BLaER1 treated with 17β-estradiol and CSF1 and Interleukin-3, amounts not matched to agents 10 nM and 100 nM (cell line): ENCODE measurements around the gene TMEM207.
A peak's percentile ranks its signal among the peaks of the same experiment; 100 is the strongest.

Experiments used
- H3K27ac ChIP-seq, 11 experiments: shearing (Covaris generic); formaldehyde crosslinking; 2 replicates each; pipeline ENCODE4 v1.8.1; 2022
- H3K27me3 ChIP-seq, 11 experiments: shearing (Covaris generic); formaldehyde crosslinking; 2 replicates each; pipeline ENCODE4 v1.8.1; 2022
- H3K36me3 ChIP-seq, 11 experiments: shearing (Covaris generic); formaldehyde crosslinking; 2 replicates each; pipeline ENCODE4 v1.8.1; 2022
- H3K4me1 ChIP-seq, 10 experiments: shearing (Covaris generic); formaldehyde crosslinking; 2 replicates each; pipeline ENCODE4 v1.8.1; 2022
- H3K4me2 ChIP-seq, 11 experiments: shearing (Covaris generic); formaldehyde crosslinking; 2 replicates each; pipeline ENCODE4 v1.8.1; 2022
- H3K4me3 ChIP-seq, 10 experiments: shearing (Covaris generic); formaldehyde crosslinking; 2 replicates each; pipeline ENCODE4 v1.8.1; 2022
- H3K9ac ChIP-seq, 11 experiments: shearing (Covaris generic); formaldehyde crosslinking; 2 replicates each; pipeline ENCODE4 v1.8.1; 2022
- H3K9me3 ChIP-seq, 11 experiments: shearing (Covaris generic); formaldehyde crosslinking; replicated peaks in 1 of 11; 2 replicates each; pipeline ENCODE4 v1.8.1; 2022
- H4K20me1 ChIP-seq, 11 experiments: shearing (Covaris generic); formaldehyde crosslinking; 2 replicates each; pipeline ENCODE4 v1.8.1; 2022
- Cebpa-rat ChIP-seq, 11 experiments: shearing (Covaris generic); IDR thresholded peaks; 2 replicates each; pipeline ENCODE4 v1.8.1; 2022

TMEM207 gene

DNA sequence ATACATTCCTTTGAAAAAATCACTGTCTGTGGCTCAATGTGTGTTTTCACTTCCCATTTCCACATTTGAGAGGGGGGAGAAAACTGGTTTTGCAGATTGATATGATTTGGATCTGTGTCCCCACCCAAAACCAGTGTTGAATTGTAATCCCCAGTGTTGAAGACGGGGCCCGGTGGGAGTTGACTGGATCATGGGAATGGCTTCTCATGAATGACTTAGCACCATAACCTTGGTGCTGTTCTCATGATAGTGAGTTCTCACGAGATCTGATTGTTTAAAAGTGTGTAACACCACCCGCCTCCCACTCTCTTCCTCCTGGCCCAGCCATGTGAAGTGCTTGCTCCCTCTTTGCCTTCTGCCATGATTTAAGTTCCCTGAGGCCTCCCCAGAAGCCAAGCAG lies 16.1 kb downstream of the TMEM207 start:
- no peak overlapping the region for H3K4me3 ChIP-seq
- H3K36me3 ChIP-seq, result no peaks in the 10 kb centered on the region
- H3K9me3 ChIP-seq, result peaks cover 0 to 15% (median 8%) of the 10 kb centered on the region in 11 experiments; a peak in 12 of 22 replicates
- no peak overlapping the region for H3K27ac ChIP-seq
- H4K20me1 ChIP-seq, result no peaks in the 10 kb centered on the region
- H3K9ac ChIP-seq, result no peak overlapping the region
- peaks cover 0 to 24% (median 0%) of the 10 kb centered on the region in 10 experiments; a peak in 8 of 20 replicates for H3K4me1 ChIP-seq
- no peaks in the 10 kb centered on the region for H3K27me3 ChIP-seq
- no peak overlapping the region for H3K4me2 ChIP-seq
- TF ChIP-seq Cebpa-rat (IDR thresholded peaks at IDR 0.05), result no peak

DNA sequence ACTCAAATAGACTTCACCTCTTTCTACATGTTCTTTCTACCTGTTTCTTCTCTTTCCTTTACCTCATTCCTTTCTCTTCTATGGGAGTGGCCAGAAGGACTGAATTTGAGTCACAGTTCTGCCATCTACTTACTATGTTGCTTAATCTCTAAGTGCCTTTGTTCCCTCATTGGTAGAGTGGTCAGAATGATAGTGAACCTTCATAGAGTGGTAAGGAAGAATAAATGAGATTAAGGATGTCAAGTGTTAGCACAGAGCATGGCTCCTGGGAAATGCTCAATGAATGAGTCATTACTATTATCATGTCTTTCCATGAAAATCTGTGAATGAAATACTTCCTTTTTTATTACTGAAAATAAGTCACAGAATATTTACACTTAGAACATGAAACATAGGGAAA lies 17.5 kb downstream of the TMEM207 start:
- Histone ChIP-seq H3K27ac (no peak overlapping the region), H3K4me2 (no peak overlapping the region), H3K36me3 (no peaks in the 10 kb centered on the region), H3K4me3 (no peak overlapping the region), H3K9ac (no peak overlapping the region), H3K4me1 (peaks cover 0 to 24% (median 0%) of the 10 kb centered on the region in 10 experiments; a peak in 8 of 20 replicates), H3K27me3 (no peaks in the 10 kb centered on the region), H3K9me3 (peaks cover 0 to 15% (median 8%) of the 10 kb centered on the region in 11 experiments; a peak in 12 of 22 replicates), H4K20me1 (no peaks in the 10 kb centered on the region)
- no peak for TF ChIP-seq Cebpa-rat (IDR thresholded peaks at IDR 0.05)

DNA sequence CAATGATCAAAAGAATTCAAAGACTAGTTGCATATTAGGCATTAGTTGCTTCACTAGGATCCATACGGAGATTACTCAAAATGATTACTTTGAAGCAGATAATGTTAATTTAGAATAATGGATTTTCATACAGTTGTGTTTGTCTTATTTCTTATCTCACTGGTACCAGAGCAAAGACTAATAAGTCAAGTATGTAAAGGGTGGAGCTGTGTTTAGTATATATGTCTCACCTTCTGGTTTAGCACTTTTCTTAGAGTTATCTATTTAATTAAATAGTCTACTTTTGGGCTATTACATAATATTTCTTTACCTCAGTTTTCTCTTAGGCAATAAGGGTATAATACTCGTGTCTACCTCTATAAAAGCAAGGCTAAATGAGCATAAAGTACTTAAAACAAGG lies 18.8 kb downstream of the TMEM207 start:
- Histone ChIP-seq H3K4me1 (peaks cover 0 to 19% (median 0%) of the 10 kb centered on the region in 10 experiments; a peak in 5 of 20 replicates), H3K4me3 (no peak overlapping the region), H3K27ac (no peak overlapping the region), H3K4me2 (no peak overlapping the region), H4K20me1 (no peaks in the 10 kb centered on the region), H3K9ac (no peak overlapping the region), H3K27me3 (no peaks in the 10 kb centered on the region), H3K9me3 (peaks cover 0 to 15% (median 8%) of the 10 kb centered on the region in 11 experiments; a peak in 12 of 22 replicates), H3K36me3 (no peaks in the 10 kb centered on the region)
- TF ChIP-seq Cebpa-rat (IDR thresholded peaks at IDR 0.05), result no peak

DNA sequence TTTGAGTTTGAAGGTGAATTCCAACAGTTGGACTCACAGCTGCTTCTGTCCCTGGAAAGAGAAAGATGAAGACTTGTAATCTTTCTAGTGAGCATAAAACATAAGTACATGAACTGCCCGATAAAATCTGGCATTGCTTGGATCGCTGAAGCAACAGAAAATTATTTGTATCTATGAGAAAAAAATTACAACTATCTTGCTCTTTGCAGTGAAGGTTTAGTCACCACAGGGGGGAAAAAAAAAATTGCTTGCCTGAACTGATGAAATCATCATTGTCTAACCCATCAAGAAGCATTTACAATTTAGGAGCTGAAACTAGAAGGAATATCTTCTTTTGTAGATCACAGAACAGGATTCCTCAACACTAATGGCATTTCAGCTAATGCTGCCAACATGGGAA lies 20.0 kb downstream of the TMEM207 start:
- H3K4me1 ChIP-seq, result peaks cover 0 to 11% (median 0%) of the 10 kb centered on the region in 10 experiments; a peak in 2 of 20 replicates

DNA sequence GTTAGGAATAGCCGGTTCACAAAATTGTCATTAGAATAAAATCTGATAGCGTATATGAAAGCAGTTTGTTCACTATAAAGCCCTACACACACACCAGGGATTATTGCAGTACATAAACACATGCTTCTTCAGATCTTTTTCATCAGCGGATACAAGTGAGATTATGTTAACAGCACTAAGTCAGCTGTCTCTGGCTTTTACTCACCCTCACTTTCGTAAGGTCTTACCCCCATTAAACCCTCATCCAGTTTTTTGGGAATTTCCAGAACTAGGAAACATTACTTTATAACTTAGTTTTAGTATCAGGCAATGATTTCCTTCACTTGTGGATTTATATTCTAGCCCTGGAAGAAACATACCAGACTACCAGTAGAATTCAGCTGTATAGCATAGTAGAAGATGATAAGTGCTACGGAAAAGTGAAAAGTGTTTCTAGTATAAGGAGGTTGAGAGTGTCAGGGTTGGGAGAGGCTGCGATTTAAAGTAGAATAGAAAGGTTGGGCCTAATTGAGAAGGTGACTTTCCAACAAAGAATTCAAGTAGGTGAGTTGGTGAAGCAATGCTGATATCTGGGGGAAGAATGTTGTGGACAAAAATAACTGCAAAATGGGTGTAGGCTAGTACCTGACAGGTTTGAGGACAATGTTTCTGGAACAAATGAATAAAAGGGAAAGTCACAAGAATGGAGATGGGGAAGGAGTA lies 22.7 kb downstream of the TMEM207 start:
- no peaks in the 10 kb centered on the region for H4K20me1 ChIP-seq
- no peaks in the 10 kb centered on the region for H3K36me3 ChIP-seq
- no peaks in the 10 kb centered on the region for H3K27me3 ChIP-seq
- no peaks in the 10 kb centered on the region for H3K9me3 ChIP-seq
- no peak overlapping the region for H3K9ac ChIP-seq
- no peaks in the 10 kb centered on the region for H3K4me1 ChIP-seq
- TF ChIP-seq Cebpa-rat (IDR thresholded peaks at IDR 0.05), result no peak
- no peak overlapping the region for H3K4me3 ChIP-seq
- no peak overlapping the region for H3K27ac ChIP-seq
- no peak overlapping the region for H3K4me2 ChIP-seq

More for the DNA sequence above, 20.0 kb downstream of the TMEM207 start:
- Histone ChIP-seq H3K36me3 (no peaks in the 10 kb centered on the region), H3K4me2 (no peak overlapping the region), H3K27me3 (no peaks in the 10 kb centered on the region), H4K20me1 (no peaks in the 10 kb centered on the region), H3K9ac (no peak overlapping the region), H3K4me3 (no peak overlapping the region), H3K9me3 (peaks cover 0 to 13% (median 8%) of the 10 kb centered on the region in 11 experiments; a peak in 12 of 22 replicates), H3K27ac (no peak overlapping the region)
- TF ChIP-seq Cebpa-rat (IDR thresholded peaks at IDR 0.05), result no peak

DNA sequence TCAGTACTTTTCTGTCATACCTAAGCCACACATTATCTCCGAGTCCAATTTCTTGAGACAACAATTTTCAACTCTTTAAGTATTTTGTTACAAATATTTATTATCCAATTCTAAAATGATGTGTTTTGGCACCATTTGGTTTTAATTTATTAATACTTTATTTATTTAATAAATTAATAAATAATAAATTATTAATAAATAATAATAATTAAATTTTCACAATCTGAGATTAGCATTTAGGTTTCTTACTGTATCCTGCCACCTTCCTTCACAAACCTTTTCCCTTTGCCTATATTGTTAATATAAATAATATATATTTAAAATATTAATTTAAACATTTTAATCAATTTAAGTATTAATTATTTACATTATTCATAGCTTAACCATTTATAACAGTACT lies 23.9 kb downstream of the TMEM207 start:
- no peak for TF ChIP-seq Cebpa-rat (IDR thresholded peaks at IDR 0.05)

DNA sequence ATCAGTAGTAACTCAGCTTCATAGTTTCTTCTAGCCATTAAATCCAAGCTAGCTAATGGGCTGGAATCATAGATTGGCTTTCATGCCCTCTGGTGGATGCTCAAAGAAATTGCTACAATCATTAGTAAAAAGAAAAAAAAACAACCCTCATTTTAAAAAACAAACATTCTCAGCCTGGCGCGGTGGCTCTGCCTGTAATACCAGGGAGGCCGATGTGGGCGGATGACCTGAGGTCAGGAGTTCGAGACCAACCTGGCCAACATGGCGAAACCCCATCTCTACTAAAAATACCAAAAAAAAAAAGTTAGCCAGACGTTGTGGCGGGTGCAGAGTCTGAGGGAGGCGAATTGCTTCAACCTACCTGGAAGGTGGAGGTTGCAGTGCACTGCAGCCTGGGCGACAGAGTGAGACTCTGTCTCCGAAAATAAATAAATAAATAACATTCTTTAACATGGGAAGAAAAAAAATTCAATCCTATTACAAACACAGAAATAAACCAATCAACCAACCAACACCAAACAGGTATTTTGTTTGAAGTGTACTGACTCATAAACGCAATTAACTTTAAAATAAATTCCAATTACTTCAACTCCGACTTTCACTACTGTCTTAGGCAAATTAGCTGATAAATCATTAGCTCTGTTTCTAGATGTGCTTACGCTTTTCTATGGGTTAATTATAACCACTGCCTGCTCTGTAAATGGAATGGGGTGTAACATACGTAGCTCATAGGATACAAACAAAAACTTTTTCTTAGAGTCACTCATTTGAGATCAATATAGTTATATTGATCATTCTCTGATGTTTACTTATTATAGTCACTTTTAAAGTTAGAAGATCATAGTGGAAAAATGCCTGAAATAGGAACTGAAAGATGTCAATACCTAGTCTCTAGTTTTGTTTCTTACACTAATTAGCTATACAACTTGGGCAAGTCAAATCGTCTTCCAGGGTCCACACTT lies 24.9 kb downstream of the TMEM207 start:
- Histone ChIP-seq H3K4me2 (peak overlapping the region in 3 of 11 experiments; percentile 33 to 61 (median 49); a peak in 4 of 22 replicates), H4K20me1 (no peaks in the 10 kb centered on the region), H3K9me3 (no peaks in the 10 kb centered on the region), H3K27ac (no peak overlapping the region), H3K9ac (peak overlapping the region in 1 of 11 experiments; percentile 16; a peak in 1 of 22 replicates), H3K36me3 (no peaks in the 10 kb centered on the region), H3K4me1 (no peaks in the 10 kb centered on the region), H3K4me3 (no peak overlapping the region), H3K27me3 (no peaks in the 10 kb centered on the region)
- no peak for TF ChIP-seq Cebpa-rat (IDR thresholded peaks at IDR 0.05)

More for the DNA sequence above, 23.9 kb downstream of the TMEM207 start:
- no peak overlapping the region for H3K27ac ChIP-seq
- H3K9ac ChIP-seq, result no peak overlapping the region
- no peaks in the 10 kb centered on the region for H4K20me1 ChIP-seq
- no peaks in the 10 kb centered on the region for H3K9me3 ChIP-seq
- H3K4me2 ChIP-seq, result no peak overlapping the region
- H3K36me3 ChIP-seq, result no peaks in the 10 kb centered on the region
- H3K27me3 ChIP-seq, result no peaks in the 10 kb centered on the region
- no peak overlapping the region for H3K4me3 ChIP-seq
- H3K4me1 ChIP-seq, result no peaks in the 10 kb centered on the region

DNA sequence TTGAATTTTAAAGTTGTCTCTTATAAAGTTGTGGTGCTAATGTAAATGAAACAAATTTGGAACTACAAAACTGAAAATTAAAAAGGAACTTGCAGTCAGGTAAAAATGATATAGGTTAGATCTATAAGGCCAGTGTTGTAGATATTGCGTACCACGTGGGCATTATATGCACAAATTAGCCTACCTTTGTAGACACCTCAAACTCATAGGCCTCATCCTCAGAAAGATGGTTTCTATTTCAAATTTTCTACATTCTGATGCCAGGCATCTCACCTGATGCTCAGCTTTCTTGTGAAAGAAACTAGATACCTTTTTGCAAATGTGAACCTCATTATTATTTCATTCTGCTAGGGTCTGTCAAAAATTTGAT lies 25.6 kb downstream of the TMEM207 start:
- H3K36me3 ChIP-seq, result no peaks in the 10 kb centered on the region
- TF ChIP-seq Cebpa-rat (IDR thresholded peaks at IDR 0.05), result no peak
- no peaks in the 10 kb centered on the region for H4K20me1 ChIP-seq
- H3K4me1 ChIP-seq, result no peaks in the 10 kb centered on the region
- no peaks in the 10 kb centered on the region for H3K9me3 ChIP-seq
- no peaks in the 10 kb centered on the region for H3K27me3 ChIP-seq
- no peak overlapping the region for H3K9ac ChIP-seq
- H3K27ac ChIP-seq, result no peak overlapping the region
- no peak overlapping the region for H3K4me3 ChIP-seq
- no peak overlapping the region for H3K4me2 ChIP-seq

DNA sequence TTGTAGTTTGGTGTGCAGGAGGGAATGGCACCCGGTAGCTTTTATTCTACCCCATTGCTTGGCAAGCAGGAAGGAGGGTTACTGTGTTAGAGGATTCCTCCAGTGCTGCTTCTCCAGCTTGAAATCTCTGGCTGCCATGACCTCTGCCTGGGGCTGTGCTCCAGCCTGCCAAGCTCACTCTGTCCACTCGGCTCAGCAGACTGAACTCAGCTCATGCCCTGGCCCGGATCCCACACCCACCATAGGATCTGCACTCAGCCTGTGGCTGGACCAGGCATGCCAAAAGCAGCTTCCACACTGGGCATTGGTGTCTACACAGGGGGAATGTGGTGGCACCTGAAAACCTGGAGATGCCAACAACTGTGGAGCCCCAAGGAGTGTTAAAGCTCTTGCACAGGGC lies 35.4 kb downstream of the TMEM207 start:
- Histone ChIP-seq H3K27ac (no peak overlapping the region), H3K4me1 (no peaks in the 10 kb centered on the region), H3K4me3 (no peak overlapping the region), H3K36me3 (0 out of 22 replicates have a peak, but pooled peaks cover 0 to 3% (median 0%) of the 10 kb centered on the region in 11 experiments), H3K4me2 (no peak overlapping the region), H3K27me3 (no peaks in the 10 kb centered on the region), H3K9ac (no peak overlapping the region), H4K20me1 (no peaks in the 10 kb centered on the region), H3K9me3 (peaks cover 33 to 40% (median 37%) of the 10 kb centered on the region in 11 experiments)
- no peak for TF ChIP-seq Cebpa-rat (IDR thresholded peaks at IDR 0.05)
